Muscle layer of colon (tissue), 2 donors: Measurements from ENCODE around the gene MTIF2.
A peak's percentile ranks its signal among the peaks of the same experiment; 100 is the strongest.
"Not testable (repeated sequence)": the region's sequence is repeated elsewhere in the genome, so short reads cannot be mapped to it uniquely, and the experiment has no call there.

Experiments
- H3K27ac ChIP-seq: one replicate; pipeline ENCODE4 v1.7.0; 2013; ENCODE audit warnings: low read depth, mild to moderate bottlenecking, low read length, moderate library complexity
- H3K27me3 ChIP-seq, 2 donors: one replicate each; pipeline ENCODE4 v1.7.0; 2013; ENCODE audit warnings: low read length in 2 of 2, mild to moderate bottlenecking in 2 of 2; ENCODE audit not compliant: insufficient read depth in 2 of 2, control insufficient read depth in 1 of 2
- H3K36me3 ChIP-seq: one replicate; pipeline ENCODE4 v1.7.0; 2013; ENCODE audit warnings: mild to moderate bottlenecking, low read length; ENCODE audit not compliant: insufficient read depth
- H3K4me1 ChIP-seq: one replicate; pipeline ENCODE4 v1.7.0; 2013; ENCODE audit warnings: mild to moderate bottlenecking, low read length; ENCODE audit not compliant: insufficient read depth
- H3K4me3 ChIP-seq, 2 donors: one replicate each; pipeline ENCODE4 v1.7.0; 2013; ENCODE audit warnings: low read length in 2 of 2, low read depth in 1 of 2, mild to moderate bottlenecking in 1 of 2, moderate library complexity in 1 of 2
- H3K9ac ChIP-seq: one replicate; pipeline ENCODE4 v1.7.0; 2013; ENCODE audit warnings: low read length
- H3K9me3 ChIP-seq: one replicate; pipeline ENCODE4 v1.7.0; 2013; ENCODE audit warnings: mild to moderate bottlenecking, low read length
- donor health status: abdominal sarcoma.
- donor health status: Adenocarcinoma of cecum.

Gene MTIF2

GRCh38 chr2:55279859-55280424 is 10.9 kb upstream of the MTIF2 start:
- not testable (repeated sequence) for H3K27me3 ChIP-seq, H3K36me3 ChIP-seq, H3K4me3 ChIP-seq, H3K27ac ChIP-seq, H3K9ac ChIP-seq, H3K9me3 ChIP-seq
- H3K4me1 ChIP-seq, result peaks cover 10% of the 10 kb centered on the region

DNA sequence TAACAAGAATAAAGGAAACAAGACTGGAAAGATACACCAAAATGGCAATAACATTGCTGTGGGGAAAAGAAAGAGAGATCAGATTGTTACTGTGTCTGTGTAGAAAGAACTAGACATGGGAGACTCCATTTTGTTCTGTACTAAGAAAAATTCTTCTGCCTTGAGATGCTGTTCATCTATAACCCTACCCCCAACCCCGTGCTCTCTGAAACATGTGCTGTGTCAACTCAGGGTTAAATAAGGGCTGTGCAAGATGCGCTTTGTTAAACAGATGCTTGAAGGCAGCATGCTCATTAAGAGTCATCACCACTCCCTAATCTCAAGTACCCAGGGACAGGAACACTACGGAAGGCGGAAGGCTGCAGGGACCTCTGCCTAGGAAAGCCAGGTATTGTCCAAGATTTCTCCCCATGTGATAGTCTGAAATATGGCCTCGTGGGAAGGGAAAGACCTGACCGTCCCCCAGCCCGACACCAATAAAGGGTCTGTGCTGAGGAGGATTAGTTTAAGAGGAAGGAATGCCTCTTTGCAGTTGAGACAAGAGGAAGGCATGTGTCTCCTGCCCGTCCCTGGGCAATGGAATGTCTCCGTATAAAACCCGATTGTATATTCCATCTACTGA is 10.3 kb upstream of the MTIF2 start:
- H3K4me3 ChIP-seq, H3K9me3 ChIP-seq, H3K9ac ChIP-seq: not testable (repeated sequence)

DNA sequence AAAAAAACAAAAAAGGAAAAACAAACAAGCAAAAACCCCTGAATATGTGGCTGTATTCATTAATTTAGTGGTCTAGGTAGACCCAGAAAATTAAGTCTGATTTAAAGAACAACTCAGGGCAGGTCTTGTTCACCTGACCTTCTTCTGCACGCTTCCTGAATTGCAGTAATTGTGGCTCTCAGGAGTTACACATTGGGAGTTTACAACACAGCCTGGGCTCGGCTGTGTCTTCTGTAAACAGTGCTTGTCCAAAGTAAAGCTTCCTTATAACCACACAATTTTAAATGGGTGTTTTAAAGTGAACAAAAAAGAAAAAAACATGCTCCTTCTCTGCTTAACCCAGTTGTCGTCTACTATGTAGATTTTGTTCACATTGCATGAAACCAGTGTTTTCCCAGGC is 8.3 kb upstream of the MTIF2 start:
- H3K27me3 ChIP-seq, result no peaks in the 10 kb centered on the region
- no peak overlapping the region for H3K4me3 ChIP-seq
- no peaks in the 10 kb centered on the region for H3K36me3 ChIP-seq
- no peak overlapping the region for H3K27ac ChIP-seq
- no peaks in the 10 kb centered on the region for H3K9me3 ChIP-seq
- no peak overlapping the region for H3K9ac ChIP-seq
- no peaks in the 10 kb centered on the region for H3K4me1 ChIP-seq

More for the DNA sequence above, 10.3 kb upstream of the MTIF2 start:
- not testable (repeated sequence) for H3K27me3 ChIP-seq, H3K36me3 ChIP-seq, H3K27ac ChIP-seq
- peaks cover 10% of the 10 kb centered on the region for H3K4me1 ChIP-seq

DNA sequence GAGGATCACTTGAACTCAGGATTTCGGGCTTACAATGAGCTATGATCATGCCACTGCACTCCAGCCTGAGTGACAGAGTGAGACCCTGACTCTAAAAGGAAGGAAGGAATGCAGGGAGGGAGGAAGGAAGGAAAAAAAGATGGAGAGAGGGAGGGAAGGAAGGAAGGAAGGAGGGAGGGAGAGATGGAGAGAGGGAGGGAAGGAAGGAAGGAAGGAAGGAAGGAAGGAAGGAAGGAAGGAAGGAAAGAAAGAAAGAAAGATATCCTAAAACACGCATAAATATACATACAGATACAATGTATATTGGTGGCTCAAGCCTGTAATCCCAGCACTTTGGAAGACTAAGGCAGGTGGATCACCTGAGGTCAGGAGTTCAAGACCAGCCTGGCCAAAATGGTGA is 5.3 kb upstream of the MTIF2 start:
- not testable (repeated sequence) for H3K27ac ChIP-seq, H3K9me3 ChIP-seq, H3K4me3 ChIP-seq, H3K9ac ChIP-seq, H3K4me1 ChIP-seq, H3K27me3 ChIP-seq, H3K36me3 ChIP-seq

GRCh38 chr2:55269645-55269990 is 587 bp upstream of the MTIF2 start:
- peak overlapping the region; percentile 91 for H3K27ac ChIP-seq
- H3K36me3 ChIP-seq, result peaks cover 9% of the 10 kb centered on the region
- H3K4me1 ChIP-seq, result peaks cover 11% of the 10 kb centered on the region
- no peaks in the 10 kb centered on the region for H3K27me3 ChIP-seq
- H3K4me3 ChIP-seq, result peak overlapping the region; percentile 91 to 93
- peak overlapping the region; percentile 90 for H3K9ac ChIP-seq
- no peaks in the 10 kb centered on the region for H3K9me3 ChIP-seq

DNA sequence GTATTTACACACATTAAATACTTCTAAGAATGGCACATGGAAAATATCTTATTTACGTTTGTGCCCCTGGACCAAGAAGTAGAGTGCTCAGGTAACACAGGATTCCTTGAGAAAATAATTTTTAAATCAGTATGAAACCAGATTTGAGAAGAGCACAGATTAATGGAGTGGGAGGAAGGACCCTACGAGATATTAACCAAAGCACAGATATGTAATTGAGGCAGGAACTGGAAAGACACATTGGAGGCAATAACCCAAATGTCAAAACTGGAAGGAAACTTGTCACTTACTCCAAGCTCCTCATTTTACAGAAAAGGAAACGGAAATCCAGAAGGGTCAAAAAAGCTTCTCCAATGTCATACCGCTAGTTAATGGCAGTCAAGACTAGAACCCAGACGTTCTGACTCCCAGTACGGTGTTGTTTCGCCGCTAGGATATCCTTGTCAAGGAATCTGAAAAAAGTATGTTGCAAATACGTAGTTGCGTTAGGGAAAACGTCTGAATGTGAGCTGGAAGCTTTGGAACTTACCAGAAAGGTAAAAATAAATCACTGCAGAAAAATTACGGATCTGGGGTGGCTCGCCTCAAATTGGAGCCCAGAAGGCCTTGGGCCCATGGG is 634 bp downstream of the MTIF2 start:
- H3K9me3 ChIP-seq, result no peaks in the 10 kb centered on the region
- peaks cover 21% of the 10 kb centered on the region for H3K36me3 ChIP-seq
- H3K4me1 ChIP-seq, result peaks cover 11% of the 10 kb centered on the region
- peak overlapping the region; percentile 91 to 93 for H3K4me3 ChIP-seq
- no peaks in the 10 kb centered on the region for H3K27me3 ChIP-seq
- peak overlapping the region; percentile 90 for H3K9ac ChIP-seq
- H3K27ac ChIP-seq, result peak overlapping the region; percentile 91

GRCh38 chr2:55259586-55259985 is 9.4 kb downstream of the MTIF2 start:
- not testable (repeated sequence) for H3K4me3 ChIP-seq, H3K27ac ChIP-seq, H3K9me3 ChIP-seq, H3K9ac ChIP-seq, H3K4me1 ChIP-seq, H3K27me3 ChIP-seq
- H3K36me3 ChIP-seq, result peaks cover 29% of the 10 kb centered on the region

DNA sequence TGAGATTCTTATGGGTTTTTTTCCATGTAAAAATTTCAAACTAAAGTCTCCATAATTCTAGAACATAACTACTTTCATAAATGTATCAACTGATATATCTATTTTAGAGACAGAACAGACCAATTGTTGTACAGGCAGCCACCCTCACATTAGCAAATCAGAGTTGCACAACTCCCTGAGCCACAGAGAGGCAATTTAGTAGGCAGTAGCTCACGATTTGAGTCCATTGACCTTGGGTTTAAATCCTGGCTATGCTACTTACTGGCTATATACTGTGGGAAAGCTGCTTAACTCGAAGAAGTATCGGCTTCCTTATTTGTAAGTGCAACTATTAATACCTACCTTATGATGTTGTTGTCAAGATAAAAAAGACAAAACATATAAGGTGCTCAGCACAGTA is 16.2 kb downstream of the MTIF2 start:
- H3K4me1 ChIP-seq, result no peaks in the 10 kb centered on the region

DNA sequence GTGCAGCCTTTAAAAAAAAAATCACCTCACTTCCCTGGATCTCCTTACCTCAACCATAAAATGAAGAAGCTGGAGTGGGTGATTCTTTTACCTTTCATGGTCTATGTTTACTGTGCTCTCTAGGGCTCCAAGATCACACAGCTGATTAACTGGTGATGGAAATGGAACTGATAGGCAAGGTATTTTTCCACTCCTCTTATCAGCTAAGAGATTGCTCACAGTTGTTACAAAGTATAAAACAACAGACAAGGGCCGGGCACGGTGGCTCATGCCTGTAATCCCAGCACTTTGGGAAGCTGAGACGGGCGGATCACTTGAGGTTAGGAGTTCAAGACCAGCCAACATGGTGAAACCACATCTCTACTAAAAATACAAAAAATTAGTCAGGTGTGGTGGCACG is 22.0 kb downstream of the MTIF2 start:
- Histone ChIP-seq H3K27me3 (no peaks in the 10 kb centered on the region), H3K27ac (no peak overlapping the region), H3K4me3 (no peak overlapping the region), H3K36me3 (peaks cover 19% of the 10 kb centered on the region), H3K9me3 (no peaks in the 10 kb centered on the region), H3K4me1 (no peaks in the 10 kb centered on the region), H3K9ac (no peak overlapping the region)

More for the DNA sequence above, 16.2 kb downstream of the MTIF2 start:
- Histone ChIP-seq H3K9ac (no peak overlapping the region), H3K9me3 (no peaks in the 10 kb centered on the region), H3K27ac (no peak overlapping the region), H3K27me3 (no peaks in the 10 kb centered on the region), H3K36me3 (peaks cover 13% of the 10 kb centered on the region), H3K4me3 (no peak overlapping the region)

- Histone ChIP-seq H3K27ac (no peak overlapping the region), H3K4me3 (no peak overlapping the region), H3K36me3 (peaks cover 22% of the 10 kb centered on the region), H3K9me3 (no peaks in the 10 kb centered on the region), H3K4me1 (no peaks in the 10 kb centered on the region), H3K27me3 (no peaks in the 10 kb centered on the region), H3K9ac (no peak overlapping the region)
Observed at GRCh38 chr2:55245411-55245810, 23.6 kb downstream of the MTIF2 start.

GRCh38 chr2:55242617-55243016 is 26.4 kb downstream of the MTIF2 start:
- Histone ChIP-seq H3K36me3 (peaks cover 30% of the 10 kb centered on the region), H3K4me1 (no peaks in the 10 kb centered on the region), H3K27me3 (no peaks in the 10 kb centered on the region), H3K4me3 (no peak overlapping the region), H3K27ac (no peak overlapping the region), H3K9me3 (no peaks in the 10 kb centered on the region), H3K9ac (no peak overlapping the region)

- not testable (repeated sequence) for H3K9me3 ChIP-seq, H3K9ac ChIP-seq
- H3K36me3 ChIP-seq, result peaks cover 34% of the 10 kb centered on the region
Observed at GRCh38 chr2:55241582-55241981, 27.4 kb downstream of the MTIF2 start.

More at GRCh38 chr2:55241582-55241981, 27.4 kb downstream of the MTIF2 start:
- H3K27me3 ChIP-seq, H3K4me1 ChIP-seq, H3K4me3 ChIP-seq, H3K27ac ChIP-seq: not testable (repeated sequence)
